ENCODE results near the gene ERAP2.
"Not testable (repeated sequence)": the region's sequence is repeated elsewhere in the genome, so short reads cannot be mapped to it uniquely, and the experiment has no call there.

Gene ERAP2

GRCh38 chr5:96876292-96876850 lies at the start of gene ERAP2:
ERAP2 (plus strand) TSS chr5:96876500; CDS start chr5:96879686, 3,186 bp downstream.
- no peak for DNase-seq (ENCODE audit: low read depth in 2 of 2)

- DNase-seq (ENCODE audit: low read depth in 2 of 2): no peak
Measured at GRCh38 chr5:96829297-96829696, 47.0 kb upstream of the ERAP2 start.

GRCh38 chr5:96834016-96834415 lies 42.3 kb upstream of the ERAP2 start:
- no peak for DNase-seq (ENCODE audit: low read depth in 2 of 2)

- no peak for DNase-seq (ENCODE audit: low read depth in 2 of 2)
Measured at GRCh38 chr5:96835791-96836191, 40.5 kb upstream of the ERAP2 start.

- no peak for DNase-seq (ENCODE audit: low read depth in 2 of 2)
Measured at GRCh38 chr5:96836817-96837216, 39.5 kb upstream of the ERAP2 start.

GRCh38 chr5:96837303-96837702 lies 39.0 kb upstream of the ERAP2 start:
- no peak for DNase-seq (ENCODE audit: low read depth in 2 of 2)

- no peak for DNase-seq (ENCODE audit: low read depth in 2 of 2)
Measured at GRCh38 chr5:96838201-96839070, 37.9 kb upstream of the ERAP2 start.

- no peak for DNase-seq (ENCODE audit: low read depth in 2 of 2)
Measured at GRCh38 chr5:96839071-96839592, 37.2 kb upstream of the ERAP2 start.

GRCh38 chr5:96841931-96842330 lies 34.4 kb upstream of the ERAP2 start:
- DNase-seq (ENCODE audit: low read depth in 2 of 2): not testable (repeated sequence)

GRCh38 chr5:96843140-96843539 lies 33.2 kb upstream of the ERAP2 start:
- DNase-seq (ENCODE audit: low read depth in 2 of 2): no peak

GRCh38 chr5:96844481-96844990 lies 31.8 kb upstream of the ERAP2 start:
- no peak for DNase-seq (ENCODE audit: low read depth in 2 of 2)

- no peak for DNase-seq (ENCODE audit: low read depth in 2 of 2)
Measured at GRCh38 chr5:96851312-96852062, 24.8 kb upstream of the ERAP2 start.

GRCh38 chr5:96852759-96853158 lies 23.5 kb upstream of the ERAP2 start:
- no peak for DNase-seq (ENCODE audit: low read depth in 2 of 2)

GRCh38 chr5:96854067-96854466 lies 22.2 kb upstream of the ERAP2 start:
- DNase-seq (ENCODE audit: low read depth in 2 of 2): no peak

- DNase-seq (ENCODE audit: low read depth in 2 of 2): no peak
Measured at GRCh38 chr5:96855031-96855872, 21.0 kb upstream of the ERAP2 start.

GRCh38 chr5:96856371-96856770 lies 19.9 kb upstream of the ERAP2 start:
- DNase-seq (ENCODE audit: low read depth in 2 of 2): no peak

GRCh38 chr5:96857454-96857853 lies 18.8 kb upstream of the ERAP2 start:
- DNase-seq (ENCODE audit: low read depth in 2 of 2): no peak

GRCh38 chr5:96857924-96858323 lies 18.4 kb upstream of the ERAP2 start:
- DNase-seq (ENCODE audit: low read depth in 2 of 2): no peak

- no peak for DNase-seq (ENCODE audit: low read depth in 2 of 2)
Measured at GRCh38 chr5:96859375-96859774, 16.9 kb upstream of the ERAP2 start.

- DNase-seq (ENCODE audit: low read depth in 2 of 2): no peak
Measured at GRCh38 chr5:96861076-96861475, 15.2 kb upstream of the ERAP2 start.

GRCh38 chr5:96863114-96863513 lies 13.2 kb upstream of the ERAP2 start:
- DNase-seq (ENCODE audit: low read depth in 2 of 2): no peak
